ENCODE measurements around the gene MRE11. TPM values are rescaled to one million over a fixed set of nuclear protein-coding genes. Genes with fewer than 3 reads are reported as not detected.
A peak's percentile ranks its signal among the peaks of the same experiment; 100 is the strongest.

Gene MRE11
- 10 to 100 TPM; 43.8 to 49.1 TPM for total RNA-seq

DNA sequence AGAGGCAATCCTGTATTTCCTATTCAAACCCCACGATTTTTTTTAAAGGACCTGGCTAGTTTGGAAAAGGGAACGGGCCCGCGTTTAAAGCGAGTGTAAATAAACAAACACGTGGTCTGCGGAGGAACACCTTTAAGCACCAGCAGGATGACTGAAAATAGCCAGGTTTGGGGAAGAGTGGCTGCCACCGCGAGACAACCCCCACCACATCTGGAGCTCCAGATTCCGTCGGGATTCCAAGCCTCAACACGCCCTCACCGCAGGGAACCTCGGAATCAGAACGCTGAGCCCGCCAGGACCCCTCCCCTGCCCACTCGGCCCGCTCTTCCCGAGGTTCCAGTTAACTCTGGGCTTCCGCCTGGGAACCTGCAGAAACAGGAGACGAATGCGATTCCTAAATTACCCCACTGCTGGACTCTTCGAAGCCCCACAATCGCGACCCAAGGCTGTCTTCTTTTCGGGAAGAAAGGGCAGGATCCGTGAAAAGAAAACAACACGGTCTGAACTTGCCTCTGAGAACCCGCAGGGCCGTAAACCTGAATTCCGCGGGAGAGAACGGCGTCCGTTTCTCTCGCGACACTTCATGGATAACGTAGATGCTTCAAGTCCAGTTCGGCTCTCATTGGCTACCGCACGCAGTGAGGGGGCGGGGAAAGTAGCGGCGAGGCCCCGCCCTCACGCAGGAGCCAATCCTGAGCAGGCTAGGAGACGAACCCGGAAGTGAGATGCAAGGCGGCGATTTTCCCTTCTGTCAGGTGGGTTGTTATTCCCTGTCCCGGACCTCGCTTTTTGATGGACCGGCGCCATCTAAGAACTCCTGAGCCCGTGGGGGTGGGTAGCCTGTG, at the start of gene MRE11, which contains the start of gene ANKRD49:
Gene MRE11 (minus strand): TSS at position 564 of the 845 bp plus-strand sequence. CDS start 1,043 bp downstream, outside the sequence.
Gene ANKRD49 (plus strand): TSS at position 704 of the 845 bp plus-strand sequence. CDS start 2,710 bp downstream, outside the sequence.
- peak within 1 kb of the TSS; percentile 94 to 96 for H3K4me3 Mint-ChIP-seq

DNA sequence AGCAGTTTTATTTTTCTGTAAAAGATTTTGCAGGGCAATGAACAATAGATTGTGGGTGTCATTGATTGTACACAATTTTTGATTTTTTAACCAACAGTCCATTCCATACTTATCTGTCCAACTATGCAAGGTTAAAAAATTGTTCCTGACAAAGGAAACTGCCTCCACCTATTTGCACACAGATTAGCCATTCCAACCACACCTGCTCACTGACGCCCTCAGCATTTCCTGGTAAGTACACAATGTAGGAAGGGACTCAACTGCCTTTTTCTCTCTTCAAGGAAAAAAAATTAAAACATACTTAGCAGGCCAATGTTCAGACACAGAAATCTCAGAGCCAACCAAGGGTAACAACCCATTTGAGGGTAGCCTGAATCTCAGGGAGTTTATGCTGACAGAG, 45.8 kb upstream of the MRE11 start:
- Mint-ChIP-seq H3K4me1 (ENCODE audit: low read depth) (peaks cover 10% of the 10 kb centered on the region), H3K4me3 (no peak overlapping the region), H3K36me3 (ENCODE audit: insufficient read depth in 2 of 2) (no peaks in the 10 kb centered on the region), H3K27ac (no peak overlapping the region), H3K9me3 (no peaks in the 10 kb centered on the region), H3K27me3 (ENCODE audit: low read depth) (peaks cover 5% of the 10 kb centered on the region)
- DNase-seq (no peak), ATAC-seq (replicated peaks in 1 of 2) (no peak)

More for the DNA sequence above, at the start of gene MRE11, which contains the start of gene ANKRD49:
- ATAC-seq (replicated peaks in 1 of 2) = peak; percentile 100
- Mint-ChIP-seq H3K27ac (peak within 1 kb of the TSS; percentile 98), H3K9me3 (no peaks in the 10 kb centered on the region), H3K4me1 (ENCODE audit: low read depth) (peaks cover 31% of the 10 kb centered on the region), H3K36me3 (ENCODE audit: insufficient read depth in 2 of 2) (peaks cover 9 to 25% of the 10 kb centered on the region in 2 donors), H3K27me3 (ENCODE audit: low read depth) (no peaks in the 10 kb centered on the region)
- DNase-seq = peak; percentile 96

DNA sequence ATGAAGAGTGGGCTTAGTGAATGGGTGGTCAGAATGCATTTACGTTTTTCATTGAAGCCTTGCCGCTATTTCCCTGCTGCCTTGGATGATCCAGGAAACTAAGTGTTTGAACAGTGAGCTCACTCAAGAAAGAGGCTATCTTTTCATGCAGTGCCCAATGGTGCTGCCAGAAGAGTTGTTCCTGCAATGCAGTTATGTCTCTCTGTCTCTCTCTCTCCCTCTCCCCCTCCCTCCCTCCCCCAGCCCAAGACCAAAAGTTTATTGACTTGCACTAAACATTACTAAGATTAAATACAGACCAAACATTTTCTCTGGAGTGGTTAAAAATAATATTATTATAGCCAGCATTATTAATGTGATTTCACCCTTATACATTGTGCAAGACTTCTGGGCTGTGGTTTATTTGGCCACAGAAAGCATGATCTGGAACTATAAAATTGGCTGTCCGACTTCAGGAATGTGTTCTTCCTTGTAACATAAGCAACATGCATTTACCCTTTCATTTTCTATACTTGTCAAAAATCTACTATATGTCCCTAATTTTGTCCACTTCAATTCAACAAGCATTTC, 43.5 kb upstream of the MRE11 start:
- Mint-ChIP-seq H3K27me3 (ENCODE audit: low read depth) (peaks cover 5% of the 10 kb centered on the region), H3K4me3 (no peak overlapping the region), H3K36me3 (ENCODE audit: insufficient read depth in 2 of 2) (no peaks in the 10 kb centered on the region), H3K27ac (no peak overlapping the region), H3K9me3 (no peaks in the 10 kb centered on the region), H3K4me1 (ENCODE audit: low read depth) (no peaks in the 10 kb centered on the region)
- no peak for ATAC-seq (replicated peaks in 1 of 2)
- DNase-seq = no peak

DNA sequence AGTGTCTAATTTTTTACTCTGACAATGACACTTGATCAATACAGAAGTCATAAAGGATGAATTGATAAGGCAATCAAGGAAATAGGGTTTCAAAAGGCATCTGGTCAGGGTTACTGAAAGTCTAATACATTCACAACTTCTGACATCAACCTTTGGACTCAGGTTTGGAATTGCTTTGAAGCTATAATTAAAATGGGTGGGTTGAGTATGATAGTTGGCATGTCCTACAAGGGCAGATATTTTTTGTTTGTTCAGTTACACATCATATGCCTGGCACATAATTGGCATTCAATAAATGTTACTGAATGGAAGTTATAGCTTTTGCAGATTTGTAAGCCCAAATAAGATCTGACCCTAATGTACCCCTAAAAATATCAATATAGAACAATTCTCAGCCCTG, 42.7 kb upstream of the MRE11 start:
- Mint-ChIP-seq H3K27ac (no peak overlapping the region), H3K4me1 (ENCODE audit: low read depth) (no peaks in the 10 kb centered on the region), H3K36me3 (ENCODE audit: insufficient read depth in 2 of 2) (no peaks in the 10 kb centered on the region), H3K27me3 (ENCODE audit: low read depth) (peaks cover 5% of the 10 kb centered on the region), H3K4me3 (no peak overlapping the region), H3K9me3 (no peaks in the 10 kb centered on the region)
- no peak for DNase-seq
- no peak for ATAC-seq (replicated peaks in 1 of 2)

DNA sequence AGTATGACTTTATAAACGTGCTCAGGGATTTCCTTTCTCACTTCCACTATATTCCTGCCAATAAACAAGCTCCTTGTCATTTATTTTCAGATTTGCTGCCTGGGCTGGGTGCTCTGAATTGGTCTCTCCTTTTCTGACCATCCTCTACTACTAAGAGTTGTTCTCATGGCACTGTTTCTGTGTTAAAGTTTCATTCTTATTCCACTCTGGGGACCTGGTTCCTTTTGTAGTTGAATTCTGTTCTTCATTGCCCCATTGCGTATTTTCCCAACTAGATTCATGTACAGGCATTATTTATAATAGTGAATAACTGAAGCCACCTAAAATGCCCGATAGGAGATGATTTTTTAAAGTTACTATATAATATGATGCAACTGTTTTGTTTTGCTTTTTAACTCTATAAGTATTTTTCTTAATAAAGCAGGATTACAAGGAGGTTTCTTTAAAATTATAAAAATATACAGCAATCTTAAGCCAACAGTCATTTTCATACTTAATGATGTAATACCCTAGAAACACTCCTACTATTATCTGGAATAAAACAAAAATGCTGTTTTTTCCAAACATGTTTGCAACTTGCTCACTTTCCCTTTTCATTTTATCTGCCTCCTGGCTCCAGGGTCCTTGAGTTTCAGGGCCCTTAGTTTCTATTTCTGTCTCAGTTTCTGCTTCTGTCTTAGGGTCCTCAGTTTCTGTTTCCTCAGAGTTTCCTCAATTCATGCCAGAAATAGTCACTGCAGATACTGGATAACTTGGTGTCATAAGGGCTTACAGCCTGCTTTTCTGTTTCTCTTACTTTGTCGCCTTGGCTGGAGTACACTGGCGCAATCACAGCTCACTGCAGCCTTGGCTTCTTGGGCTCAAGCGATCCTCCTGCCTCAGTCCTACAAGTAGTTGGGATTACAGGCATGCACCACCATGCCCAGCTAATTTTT, 40.3 kb upstream of the MRE11 start:
- no peaks in the 10 kb centered on the region for H3K9me3 Mint-ChIP-seq
- no peaks in the 10 kb centered on the region for H3K36me3 Mint-ChIP-seq (ENCODE audit: insufficient read depth in 2 of 2)
- H3K27ac Mint-ChIP-seq = no peak overlapping the region
- DNase-seq (no peak), ATAC-seq (replicated peaks in 1 of 2) (no peak)
- no peaks in the 10 kb centered on the region for H3K4me1 Mint-ChIP-seq (ENCODE audit: low read depth)
- no peak overlapping the region for H3K4me3 Mint-ChIP-seq
- peaks cover 7% of the 10 kb centered on the region for H3K27me3 Mint-ChIP-seq (ENCODE audit: low read depth)

DNA sequence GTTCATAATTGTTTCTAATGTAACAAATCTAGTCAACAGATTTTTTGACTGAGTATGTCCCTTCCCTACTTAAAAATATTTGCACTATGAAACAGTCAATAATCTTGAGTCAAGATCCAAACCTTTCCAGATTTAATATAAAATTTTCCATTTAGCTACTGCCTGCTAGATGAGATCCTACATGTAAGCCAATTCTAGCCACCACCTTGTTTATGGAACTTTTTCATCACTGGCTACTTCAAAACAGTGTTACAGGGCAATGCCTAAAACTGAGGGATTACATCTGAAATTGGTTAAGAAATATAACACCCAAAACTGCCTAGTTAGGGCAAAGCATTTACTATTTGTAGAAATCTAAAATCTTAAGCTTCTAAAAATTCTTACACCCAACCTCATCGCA, 39.6 kb upstream of the MRE11 start:
- Mint-ChIP-seq H3K4me3 (no peak overlapping the region), H3K36me3 (ENCODE audit: insufficient read depth in 2 of 2) (no peaks in the 10 kb centered on the region), H3K27ac (no peak overlapping the region), H3K27me3 (ENCODE audit: low read depth) (peaks cover 7% of the 10 kb centered on the region), H3K4me1 (ENCODE audit: low read depth) (no peaks in the 10 kb centered on the region), H3K9me3 (no peaks in the 10 kb centered on the region)
- ATAC-seq (replicated peaks in 1 of 2) (no peak), DNase-seq (no peak)

DNA sequence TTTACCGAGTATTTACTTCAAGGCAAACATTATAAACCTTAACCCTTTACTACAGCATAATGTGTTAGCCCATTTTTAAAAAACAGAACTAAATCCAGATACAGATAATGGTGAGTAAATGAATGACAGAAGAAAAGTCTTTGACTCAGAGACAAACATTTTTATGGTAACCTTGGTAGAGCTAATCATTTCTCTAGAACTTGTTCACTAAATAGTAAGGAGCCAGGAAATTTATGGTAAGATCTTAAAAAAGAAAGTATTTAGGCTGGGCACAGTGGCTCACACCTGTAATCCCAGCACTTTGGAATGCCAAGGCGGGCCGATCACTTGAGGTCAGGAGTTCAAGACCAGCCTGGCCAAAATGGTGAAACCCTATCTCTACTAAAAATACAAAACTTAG, 38.6 kb upstream of the MRE11 start:
- ATAC-seq (replicated peaks in 1 of 2) = no peak
- Mint-ChIP-seq H3K27ac (no peak overlapping the region), H3K9me3 (no peaks in the 10 kb centered on the region), H3K36me3 (ENCODE audit: insufficient read depth in 2 of 2) (no peaks in the 10 kb centered on the region), H3K27me3 (ENCODE audit: low read depth) (peaks cover 7% of the 10 kb centered on the region), H3K4me3 (no peak overlapping the region), H3K4me1 (ENCODE audit: low read depth) (no peaks in the 10 kb centered on the region)
- DNase-seq = no peak

DNA sequence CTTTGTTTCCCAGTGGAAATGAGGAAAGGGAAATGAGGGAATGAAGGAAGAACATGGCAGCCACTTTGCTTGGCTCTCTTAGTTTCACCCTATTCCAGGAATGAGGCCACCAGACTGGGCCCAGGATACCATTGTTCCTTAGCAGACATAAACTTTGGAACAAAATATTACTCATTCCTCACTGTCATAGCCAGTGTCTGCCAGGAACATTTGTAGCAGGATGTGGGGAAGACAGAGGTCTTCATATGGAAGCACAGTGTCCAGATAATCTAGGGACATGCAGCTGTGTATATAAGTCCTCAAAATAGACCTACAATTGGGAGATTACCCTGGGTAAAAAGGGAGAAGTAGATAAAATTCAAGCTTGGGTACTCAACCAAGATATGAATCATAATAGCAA, 34.9 kb upstream of the MRE11 start:
- Mint-ChIP-seq H3K27ac (no peak overlapping the region), H3K9me3 (no peaks in the 10 kb centered on the region), H3K4me1 (ENCODE audit: low read depth) (no peaks in the 10 kb centered on the region), H3K4me3 (no peak overlapping the region), H3K36me3 (ENCODE audit: insufficient read depth in 2 of 2) (no peaks in the 10 kb centered on the region), H3K27me3 (ENCODE audit: low read depth) (peaks cover 7% of the 10 kb centered on the region)
- DNase-seq (no peak), ATAC-seq (replicated peaks in 1 of 2) (no peak)

DNA sequence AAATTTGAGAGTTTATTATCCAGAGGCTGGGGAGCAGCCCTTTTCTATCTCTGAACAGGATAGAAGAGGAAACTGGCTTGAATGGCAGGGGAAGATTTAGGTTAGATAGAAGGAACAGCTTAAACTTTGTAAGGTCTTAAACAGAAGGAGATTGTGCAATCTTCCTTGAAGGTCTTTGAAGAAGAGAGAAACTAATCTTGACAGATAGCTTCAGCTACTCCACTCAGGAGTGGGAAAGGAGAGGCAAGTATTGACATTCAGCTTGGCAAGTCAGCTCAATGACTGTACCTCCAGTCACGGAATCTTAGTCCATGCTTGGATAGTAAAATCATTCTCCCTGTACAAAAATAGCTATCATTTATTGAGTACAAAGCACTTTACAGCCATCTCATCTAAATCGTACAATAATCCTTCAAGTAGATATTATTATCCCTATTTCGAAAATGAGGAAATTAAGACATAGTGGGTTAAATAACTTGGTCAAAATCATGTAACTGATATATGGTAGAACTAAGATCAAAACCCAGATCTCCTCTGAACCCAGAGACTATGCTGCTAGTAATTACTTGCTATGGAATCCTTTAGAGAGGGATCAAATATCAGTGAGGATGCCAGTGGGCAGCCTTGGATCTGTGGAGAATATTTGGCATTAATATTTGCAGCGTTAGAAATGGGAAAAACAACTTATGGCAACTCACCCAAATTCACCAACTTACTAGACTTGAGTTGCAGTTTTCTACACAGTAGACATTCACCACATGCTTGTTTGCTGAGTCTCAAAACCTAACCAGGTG, 33.2 kb upstream of the MRE11 start:
- H3K9me3 Mint-ChIP-seq = no peaks in the 10 kb centered on the region
- DNase-seq (no peak), ATAC-seq (replicated peaks in 1 of 2) (no peak)
- H3K4me3 Mint-ChIP-seq = no peak overlapping the region
- H3K27me3 Mint-ChIP-seq (ENCODE audit: low read depth) = peaks cover 7% of the 10 kb centered on the region
- no peak overlapping the region for H3K27ac Mint-ChIP-seq
- H3K4me1 Mint-ChIP-seq (ENCODE audit: low read depth) = no peaks in the 10 kb centered on the region
- H3K36me3 Mint-ChIP-seq (ENCODE audit: insufficient read depth in 2 of 2) = no peaks in the 10 kb centered on the region

DNA sequence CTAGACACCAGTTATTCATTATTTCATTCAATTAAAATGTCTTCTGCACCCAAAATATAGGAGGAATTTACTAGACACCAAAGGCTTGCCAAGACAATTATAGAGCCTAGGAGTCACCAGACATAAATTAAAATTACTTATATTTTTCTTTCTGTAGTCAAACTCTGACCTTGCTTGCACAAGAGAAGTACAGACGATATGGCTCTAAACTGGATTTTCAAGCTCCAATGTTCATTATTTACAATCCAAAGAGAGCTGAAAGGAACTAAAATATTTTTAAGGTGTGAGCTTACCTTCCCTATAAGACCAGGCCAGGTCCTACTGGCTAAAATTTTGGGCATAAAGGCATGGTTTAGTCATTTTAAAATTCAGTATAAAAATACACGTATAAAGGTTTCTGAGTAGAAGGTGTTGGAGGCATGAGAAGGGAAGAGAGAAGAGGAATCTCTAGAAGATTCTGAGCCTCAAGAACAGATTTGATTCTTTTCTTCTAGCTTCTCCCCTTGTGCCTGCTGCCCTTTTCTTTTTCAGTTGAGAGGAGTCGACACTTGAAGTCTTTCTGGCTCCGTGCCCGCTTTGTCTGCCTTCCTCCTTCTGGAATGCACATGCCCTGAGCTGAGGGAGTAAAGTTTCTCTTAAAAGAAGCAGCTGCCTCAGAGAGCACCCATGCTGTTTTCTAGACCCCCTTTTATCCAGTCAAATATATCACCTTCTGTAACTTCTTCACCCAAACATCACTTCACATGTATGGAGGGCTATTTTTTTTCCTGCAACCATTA, 32.1 kb upstream of the MRE11 start:
- H3K9me3 Mint-ChIP-seq = no peaks in the 10 kb centered on the region
- no peak for ATAC-seq (replicated peaks in 1 of 2)
- peaks cover 2% of the 10 kb centered on the region for H3K27me3 Mint-ChIP-seq (ENCODE audit: low read depth)

DNA sequence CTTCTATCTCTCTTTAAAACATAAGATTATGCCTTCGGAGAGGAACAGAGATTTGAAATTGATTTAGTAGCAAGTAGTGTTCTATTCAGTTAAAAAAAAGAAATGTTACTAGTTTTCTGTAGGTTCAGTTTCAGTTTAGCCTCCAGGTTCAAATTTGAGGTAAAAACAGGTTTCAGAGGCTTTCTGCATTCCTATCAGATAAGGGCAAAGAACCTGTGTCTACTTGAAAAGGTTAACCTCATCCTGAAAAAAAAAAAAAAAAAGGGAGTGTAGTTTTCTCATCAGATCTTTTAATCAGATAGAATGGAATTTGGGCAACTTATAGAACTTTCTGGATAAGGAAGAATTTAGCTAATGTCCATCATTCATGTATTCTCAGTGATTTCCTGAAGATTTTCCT, 30.7 kb upstream of the MRE11 start:
- DNase-seq (no peak), ATAC-seq (replicated peaks in 1 of 2) (no peak)
- Mint-ChIP-seq H3K27ac (no peak overlapping the region), H3K9me3 (no peaks in the 10 kb centered on the region), H3K27me3 (ENCODE audit: low read depth) (no peaks in the 10 kb centered on the region), H3K4me3 (no peak overlapping the region), H3K36me3 (ENCODE audit: insufficient read depth in 2 of 2) (no peaks in the 10 kb centered on the region), H3K4me1 (ENCODE audit: low read depth) (no peaks in the 10 kb centered on the region)

More for the DNA sequence above, 32.1 kb upstream of the MRE11 start:
- no peaks in the 10 kb centered on the region for H3K4me1 Mint-ChIP-seq (ENCODE audit: low read depth)
- no peak overlapping the region for H3K4me3 Mint-ChIP-seq
- DNase-seq = no peak
- no peak overlapping the region for H3K27ac Mint-ChIP-seq
- no peaks in the 10 kb centered on the region for H3K36me3 Mint-ChIP-seq (ENCODE audit: insufficient read depth in 2 of 2)

DNA sequence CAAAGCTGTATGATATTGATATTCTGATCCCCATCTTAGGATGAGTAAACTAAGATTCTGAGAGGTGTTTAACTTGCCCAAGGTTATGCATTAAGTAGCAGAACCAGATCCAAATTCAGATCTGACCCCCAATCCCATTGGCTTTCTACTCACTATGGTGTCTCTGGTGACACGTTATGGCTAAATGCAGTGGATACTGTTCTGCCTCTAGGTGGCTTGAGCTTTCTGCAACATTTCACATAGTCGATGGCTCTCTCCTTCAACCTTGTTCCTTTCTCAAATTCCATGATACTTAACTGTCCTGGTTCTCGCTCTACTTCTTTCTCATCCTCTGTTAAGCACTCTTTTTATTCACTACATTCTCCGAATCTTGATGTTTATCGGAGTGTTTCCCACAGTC, 28.0 kb upstream of the MRE11 start:
- no peak for ATAC-seq (replicated peaks in 1 of 2)

More for the DNA sequence above, 28.0 kb upstream of the MRE11 start:
- H3K4me1 Mint-ChIP-seq (ENCODE audit: low read depth) = no peaks in the 10 kb centered on the region
- no peak for DNase-seq
- H3K9me3 Mint-ChIP-seq = no peaks in the 10 kb centered on the region
- H3K36me3 Mint-ChIP-seq (ENCODE audit: insufficient read depth in 2 of 2) = no peaks in the 10 kb centered on the region
- no peak overlapping the region for H3K27ac Mint-ChIP-seq
- H3K4me3 Mint-ChIP-seq = no peak overlapping the region
- H3K27me3 Mint-ChIP-seq (ENCODE audit: low read depth) = no peaks in the 10 kb centered on the region

Measured in activated T-cell treated with anti-CD3 and anti-CD28 coated beads, Interleukin-2, amount 50 U/mL, for 72 hours (primary cell).